Epithelial cell of proximal tubule (primary cell): ENCODE data around the gene SYNGR4. TPM values are rescaled to one million over a fixed set of nuclear protein-coding genes. Genes with fewer than 3 reads are reported as not detected.

Experiments used
- DNase-seq: peaks from one replicate; pipeline ENCODE4 v3.0.0-alpha.2; 2011; ENCODE audit warnings: low read depth
- H3K4me3 ChIP-seq: 2 replicates; pipeline ENCODE4 v1.5.1; 2011; ENCODE audit warnings: low read depth, mild to moderate bottlenecking, low read length
- CTCF ChIP-seq: conservative IDR thresholded peaks from 2 replicates; pipeline ENCODE4 v1.5.1; 2012; ENCODE audit warnings: low read depth, mild to moderate bottlenecking, low read length
- total RNA-seq: library from RNA; depleted of rRNA; stranded (reverse); fragments of >200 nt; gene quantifications from 2 replicates; pipeline ENCODE4 v1.2.3, GENCODE V29; 2015

Gene SYNGR4
- total RNA-seq, 1 donor from 2014 or later: not detected

DNA sequence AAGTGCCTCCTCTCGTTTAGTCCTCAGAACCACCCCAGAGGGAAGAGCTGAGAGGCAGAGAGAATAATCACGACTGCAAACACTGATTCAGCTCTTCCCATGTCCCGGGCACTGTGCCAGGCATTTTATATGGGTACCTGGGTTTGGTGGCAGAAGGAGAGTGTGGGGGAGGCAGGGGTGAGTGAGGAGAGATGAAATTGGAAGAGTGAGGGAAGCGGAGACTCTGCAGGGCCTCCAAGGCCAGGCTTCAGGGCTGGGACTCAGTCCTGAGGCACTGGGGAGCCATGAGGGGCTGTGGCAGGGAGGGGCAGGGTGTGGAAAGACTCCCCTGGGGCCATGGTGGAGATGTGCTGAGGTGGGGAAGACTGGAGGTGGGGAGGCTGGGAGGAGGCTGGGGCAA, 8.7 kb downstream of the SYNGR4 start:
- no peak overlapping the region for H3K4me3 ChIP-seq
- TF ChIP-seq CTCF: no peak
- no peak for DNase-seq

- no peak overlapping the region for H3K4me3 ChIP-seq
- TF ChIP-seq CTCF: no peak
- no peak for DNase-seq
Observed at GRCh38 chr19:48373567-48373966, 9.4 kb downstream of the SYNGR4 start.

DNA sequence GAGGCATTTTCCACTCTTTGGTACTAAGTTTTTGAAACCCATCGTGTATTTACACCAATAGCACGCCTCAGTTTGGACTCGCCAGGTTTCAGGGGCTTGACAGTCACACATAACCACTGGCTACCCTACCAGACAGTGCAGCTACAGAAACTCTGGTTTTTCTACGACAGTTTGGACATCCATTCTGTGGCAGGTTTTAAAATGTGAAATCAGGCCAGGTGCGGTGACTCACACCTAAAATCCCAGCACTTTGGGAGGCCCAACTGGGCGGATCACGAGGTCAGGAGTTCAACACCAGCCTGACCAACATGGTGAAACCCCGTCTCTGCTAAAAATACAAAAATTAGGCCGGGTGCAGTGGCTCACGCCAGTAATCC, 14.0 kb downstream of the SYNGR4 start:
- no peak for DNase-seq
- H3K4me3 ChIP-seq: no peak overlapping the region
- no peak for TF ChIP-seq CTCF

DNA sequence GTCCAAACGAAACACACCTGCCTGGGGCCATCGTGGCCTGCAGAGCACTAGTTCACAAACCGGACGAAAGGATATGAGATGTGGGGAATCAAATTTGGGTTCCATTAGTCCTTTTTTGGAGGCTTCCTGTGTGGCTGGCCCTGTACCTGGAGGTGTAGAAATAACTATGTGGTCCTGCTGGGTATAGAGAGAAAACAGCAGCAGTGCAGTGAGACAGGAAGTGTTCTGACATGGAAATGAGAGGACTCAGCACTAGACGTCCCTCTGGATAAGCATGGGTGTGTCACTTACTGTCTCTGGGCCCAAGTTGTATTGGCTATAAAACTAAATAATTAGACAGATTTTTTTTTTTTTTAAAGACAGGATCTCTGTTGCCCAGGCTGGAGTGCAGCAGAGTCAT, 14.9 kb downstream of the SYNGR4 start:
- TF ChIP-seq CTCF: no peak
- H3K4me3 ChIP-seq: no peak overlapping the region
- DNase-seq: no peak

- H3K4me3 ChIP-seq: no peak overlapping the region
- TF ChIP-seq CTCF: no peak
- DNase-seq: no peak
Observed at GRCh38 chr19:48381178-48381950, 17.2 kb downstream of the SYNGR4 start.

DNA sequence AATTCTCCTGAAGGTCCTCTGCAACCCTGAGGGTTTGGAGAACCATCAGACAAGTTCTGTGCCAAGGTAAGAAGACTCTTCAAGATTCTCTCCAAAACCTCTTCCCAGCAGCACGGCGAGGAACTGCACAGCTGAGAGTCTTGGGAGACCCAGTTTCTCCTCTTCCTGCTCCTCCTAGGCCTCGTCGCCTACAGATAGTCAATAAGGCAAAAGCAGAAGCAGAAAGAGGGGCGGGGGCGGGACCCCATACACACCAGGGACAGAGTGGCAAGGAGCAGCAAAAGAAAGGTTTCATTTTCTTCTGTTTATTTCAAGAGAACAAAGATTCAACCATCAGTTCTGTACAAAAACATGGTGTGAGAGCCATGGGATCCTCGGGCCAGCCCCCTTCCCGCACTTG, 18.1 kb downstream of the SYNGR4 start:
- DNase-seq: no peak

More for the DNA sequence above, 18.1 kb downstream of the SYNGR4 start:
- TF ChIP-seq CTCF: no peak
- H3K4me3 ChIP-seq: no peak overlapping the region
